ENCODE data around the gene MOB3A. TPM values are rescaled to one million over a fixed set of nuclear protein-coding genes. Genes with fewer than 3 reads are reported as not detected.

Gene MOB3A
- polyA plus RNA-seq, 1 donor: 13.4 TPM

DNA sequence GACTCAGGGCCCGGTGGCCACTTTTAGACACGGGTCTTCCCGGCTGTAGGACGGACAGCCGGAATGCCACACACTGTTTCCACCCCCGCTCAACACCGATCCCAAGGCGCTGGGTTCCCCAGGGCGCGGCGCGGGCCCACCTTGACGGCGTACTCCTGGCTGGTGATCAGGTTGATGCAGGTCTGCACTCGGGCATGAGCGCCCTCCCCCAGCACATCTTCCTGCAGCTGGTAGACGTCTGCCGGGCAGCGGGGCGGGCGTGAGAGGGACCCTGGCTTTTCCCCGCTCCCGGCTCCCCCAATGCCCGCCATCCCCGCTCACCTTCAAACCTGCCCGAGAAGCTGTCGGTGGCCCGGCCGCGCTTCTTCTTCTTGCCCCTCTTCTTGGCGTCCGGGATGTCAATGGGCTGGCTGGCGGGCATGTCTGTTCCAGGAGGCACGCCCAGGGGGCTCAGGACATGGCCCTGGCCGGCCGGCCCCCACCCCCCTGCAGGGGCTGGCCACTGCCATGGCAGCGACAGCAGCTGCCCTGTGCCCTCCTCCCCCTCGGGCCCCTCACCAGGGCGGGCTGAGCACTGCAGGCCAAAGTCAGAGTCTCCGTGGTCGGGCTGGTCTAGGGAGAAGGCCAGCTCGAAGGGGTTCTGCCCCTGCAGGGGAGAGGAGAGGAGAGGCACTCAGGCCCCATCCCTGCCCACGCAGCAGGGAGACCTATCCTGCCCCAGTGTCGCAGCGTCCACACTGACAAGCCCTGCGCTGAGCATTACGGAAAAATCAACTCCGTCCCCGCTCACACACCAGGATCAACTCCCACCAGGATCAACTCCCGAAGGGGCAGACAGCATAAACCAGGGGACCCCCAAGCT, 49.8 kb downstream of the MOB3A start:
- DNase-seq (ENCODE audit: low read depth): no peak

DNA sequence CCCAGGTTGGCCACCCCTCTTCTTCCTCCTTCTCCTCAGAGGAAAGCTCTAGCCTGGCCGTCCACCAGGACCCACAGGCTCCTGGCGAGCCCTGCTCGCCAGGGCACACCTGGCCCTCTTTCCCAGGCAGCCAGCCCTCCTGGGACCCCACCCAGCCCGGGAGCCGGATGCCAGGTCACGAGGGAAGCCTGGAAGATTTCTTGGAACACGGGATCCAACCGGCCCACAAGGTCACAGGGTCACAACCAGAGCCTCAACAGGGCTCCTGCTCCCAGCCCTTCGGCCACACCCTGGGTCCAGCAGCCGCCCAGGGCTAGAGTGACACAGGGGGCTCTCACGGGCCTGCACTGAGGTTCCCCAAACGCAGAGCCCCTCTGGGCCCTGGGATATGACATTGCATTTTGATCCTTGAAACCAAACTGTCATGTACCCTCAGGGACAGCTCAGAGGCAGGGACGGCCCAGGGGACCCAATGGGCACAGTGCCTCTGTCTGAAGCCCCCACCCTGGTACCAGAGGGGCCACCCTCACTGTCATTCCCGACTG, 50.6 kb downstream of the MOB3A start:
- DNase-seq (ENCODE audit: low read depth): no peak

DNA sequence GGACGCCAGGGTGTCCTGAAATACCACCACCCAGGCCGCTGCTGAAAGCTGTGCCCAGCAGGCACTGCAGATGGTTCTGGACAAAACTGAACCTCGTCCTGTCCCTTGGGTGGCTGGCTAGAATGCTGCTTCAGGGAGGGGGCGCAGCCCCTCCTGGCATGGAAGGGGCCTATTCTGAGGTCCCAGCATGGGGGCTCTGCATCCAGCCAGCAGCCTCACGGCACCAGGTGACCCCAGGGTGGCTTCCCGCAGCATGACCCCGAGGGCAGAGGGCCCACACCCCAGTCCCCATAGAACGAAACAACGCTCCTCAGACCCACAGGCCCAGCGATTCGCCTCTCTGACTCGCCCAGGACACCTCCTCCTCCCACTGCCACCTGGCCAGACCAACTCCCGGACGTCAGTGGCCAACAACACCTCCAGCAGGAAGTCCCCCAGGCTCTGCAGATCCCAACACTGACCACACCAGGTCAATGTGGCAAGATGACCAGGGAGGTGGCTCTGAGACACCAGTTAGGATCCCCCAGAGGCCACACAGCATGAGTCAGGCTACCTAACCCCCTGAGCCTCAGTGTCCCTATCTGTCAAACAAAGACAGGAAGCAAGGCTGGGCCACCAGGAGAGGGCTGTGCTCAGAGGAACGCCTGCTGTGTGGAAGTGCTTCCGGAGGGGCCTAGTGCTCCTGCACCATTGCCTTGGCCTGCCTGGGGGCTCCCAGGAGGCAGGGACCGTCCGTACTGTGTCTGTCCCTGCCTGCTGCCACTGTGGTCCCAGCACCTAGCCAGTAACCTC, 51.2 kb downstream of the MOB3A start:
- no peak for DNase-seq (ENCODE audit: low read depth)

DNA sequence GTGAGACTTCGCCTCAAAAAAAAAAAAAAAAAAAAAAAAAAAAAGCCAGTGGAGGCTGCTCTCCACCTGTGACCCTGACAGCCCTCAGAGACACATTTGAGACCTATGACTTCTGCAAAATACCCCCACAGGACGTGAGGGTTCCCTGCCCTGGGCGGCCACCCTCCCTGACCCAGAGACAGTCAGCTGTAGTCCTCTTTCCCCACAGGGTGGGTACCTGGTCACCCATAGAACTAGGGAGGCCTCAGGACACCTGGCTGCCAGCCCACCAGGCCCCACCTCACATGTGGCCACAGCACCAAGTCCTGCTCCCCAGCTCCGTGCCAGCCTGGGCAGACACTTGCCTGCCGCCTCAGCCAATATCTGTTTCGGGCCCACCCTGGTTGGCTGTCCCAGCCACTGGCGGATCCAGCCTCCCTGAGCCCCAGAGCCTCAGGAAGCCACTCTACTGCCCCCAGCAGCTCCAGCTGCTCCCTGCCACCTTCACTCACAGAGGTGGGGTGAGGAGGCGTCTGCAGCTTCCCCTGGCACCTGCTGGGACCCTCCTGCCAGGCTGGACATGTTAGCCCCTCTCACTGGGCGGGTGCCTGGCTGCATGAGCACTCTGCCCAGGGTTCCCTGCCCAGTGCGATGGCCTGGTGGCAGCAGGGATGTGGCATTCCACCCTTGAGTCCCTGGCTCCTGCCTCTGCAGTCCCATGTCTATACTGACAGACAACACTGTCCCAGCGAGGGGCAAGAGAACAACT, 52.0 kb downstream of the MOB3A start:
- no peak for DNase-seq (ENCODE audit: low read depth)

DNA sequence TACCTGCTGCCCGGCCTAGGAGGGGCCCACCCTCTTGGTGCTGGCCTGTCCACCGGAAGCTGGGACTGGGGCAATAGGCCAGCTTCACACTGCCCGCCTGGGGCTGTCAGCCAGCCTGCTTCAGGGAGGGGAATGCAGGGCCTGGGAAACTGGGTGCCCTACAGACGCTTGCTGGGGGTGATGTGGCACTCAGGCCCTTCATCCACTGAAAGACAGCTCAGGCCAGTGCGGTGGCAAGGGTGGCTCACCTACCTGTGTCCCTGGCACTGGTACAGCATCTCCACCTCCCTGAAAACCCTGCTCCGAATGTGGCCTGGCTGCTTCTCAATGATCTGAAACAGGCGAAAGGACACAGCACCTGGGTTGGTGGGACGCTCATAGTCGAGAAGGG, 52.9 kb downstream of the MOB3A start:
- DNase-seq (ENCODE audit: low read depth): no peak

DNA sequence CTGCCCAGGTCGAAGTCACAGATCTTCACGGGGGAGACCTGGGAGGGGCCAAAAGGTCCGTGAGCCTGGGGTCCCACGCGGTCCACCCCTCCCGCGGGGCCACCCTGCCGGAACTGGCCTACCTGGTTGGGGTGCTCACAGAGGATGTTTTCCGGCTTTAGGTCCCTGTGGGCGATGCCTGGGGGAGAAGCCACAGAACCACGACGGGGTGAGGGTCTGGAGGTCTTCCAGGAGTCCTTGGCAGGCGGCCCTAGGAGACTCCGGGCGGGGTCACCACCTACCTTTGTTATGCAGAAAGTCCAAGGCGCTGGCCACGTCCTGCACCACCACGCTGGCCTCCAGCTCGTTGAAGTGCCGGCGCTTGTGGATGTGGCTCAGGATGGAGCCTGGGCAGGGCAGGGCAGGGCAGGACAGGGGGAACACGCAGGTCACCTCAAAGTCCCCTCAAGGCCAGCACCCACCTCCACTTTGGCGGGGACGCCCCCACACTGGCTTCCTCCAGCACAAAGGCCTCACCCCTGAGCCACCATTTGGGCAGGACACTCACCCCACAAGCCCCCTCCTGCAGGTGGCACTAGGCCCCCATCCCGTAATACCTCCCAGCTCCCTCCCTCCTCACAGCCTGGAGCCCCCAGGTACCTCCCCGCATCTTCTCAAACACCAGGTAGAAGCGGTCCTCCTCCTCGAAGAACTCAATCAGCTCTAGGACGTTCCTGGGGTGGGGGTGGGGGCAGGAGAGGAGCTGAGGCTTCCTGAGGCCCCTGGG, 53.5 kb downstream of the MOB3A start:
- no peak for DNase-seq (ENCODE audit: low read depth)

DNA sequence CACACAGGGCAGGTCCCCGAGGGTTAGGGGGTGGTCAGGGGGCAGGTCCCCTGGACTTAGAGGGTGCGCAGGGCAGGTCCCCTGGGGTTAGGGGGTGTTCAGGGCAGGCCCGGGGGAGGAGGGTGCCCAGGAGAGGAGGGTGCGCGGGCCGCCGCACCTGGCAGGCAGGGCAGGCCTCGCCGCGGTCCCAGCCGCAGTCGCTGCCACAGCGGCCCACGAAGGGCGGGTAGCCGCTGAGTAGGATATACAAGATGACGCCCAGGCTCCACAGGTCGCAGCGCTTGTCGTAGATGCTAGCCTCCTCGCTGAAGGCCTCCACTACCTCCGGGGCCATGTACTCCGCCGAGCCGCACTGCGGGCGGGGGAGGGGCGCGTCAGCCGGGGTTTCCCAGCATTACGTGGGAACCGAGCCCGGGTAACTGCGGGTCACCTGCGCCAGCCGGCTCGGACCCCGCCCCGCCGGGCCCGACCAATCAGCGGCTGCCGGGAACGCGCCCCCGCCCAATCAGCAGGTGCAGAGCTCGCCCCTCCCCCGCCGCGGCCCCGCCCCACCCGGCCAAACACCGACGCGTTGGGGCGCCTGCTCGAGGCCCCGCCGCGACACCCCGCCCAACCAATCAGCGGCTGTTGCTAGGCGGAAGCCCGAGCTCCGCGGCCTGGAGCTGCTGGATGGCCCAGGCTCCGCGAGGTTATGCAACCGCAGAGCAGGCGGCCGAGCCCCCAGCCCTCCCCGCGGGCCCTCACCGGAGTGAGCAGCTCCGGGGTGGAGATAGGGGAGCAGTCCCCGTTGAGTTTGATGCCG, 54.2 kb downstream of the MOB3A start:
- DNase-seq (ENCODE audit: low read depth): no peak

DNA sequence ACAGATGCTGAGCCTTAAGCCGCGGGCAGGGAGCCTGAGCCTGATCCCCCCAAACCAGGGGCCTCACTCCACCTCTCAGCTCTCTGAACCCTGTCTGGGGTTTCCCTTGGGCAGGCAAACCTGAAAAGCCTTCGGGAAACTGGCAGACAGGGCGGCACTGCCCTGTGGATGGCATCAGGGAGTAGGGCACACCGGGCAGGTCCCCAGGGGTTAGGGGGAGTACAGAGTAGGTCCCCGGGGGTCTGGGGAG, 54.8 kb downstream of the MOB3A start:
- no peak for DNase-seq (ENCODE audit: low read depth)

DNA sequence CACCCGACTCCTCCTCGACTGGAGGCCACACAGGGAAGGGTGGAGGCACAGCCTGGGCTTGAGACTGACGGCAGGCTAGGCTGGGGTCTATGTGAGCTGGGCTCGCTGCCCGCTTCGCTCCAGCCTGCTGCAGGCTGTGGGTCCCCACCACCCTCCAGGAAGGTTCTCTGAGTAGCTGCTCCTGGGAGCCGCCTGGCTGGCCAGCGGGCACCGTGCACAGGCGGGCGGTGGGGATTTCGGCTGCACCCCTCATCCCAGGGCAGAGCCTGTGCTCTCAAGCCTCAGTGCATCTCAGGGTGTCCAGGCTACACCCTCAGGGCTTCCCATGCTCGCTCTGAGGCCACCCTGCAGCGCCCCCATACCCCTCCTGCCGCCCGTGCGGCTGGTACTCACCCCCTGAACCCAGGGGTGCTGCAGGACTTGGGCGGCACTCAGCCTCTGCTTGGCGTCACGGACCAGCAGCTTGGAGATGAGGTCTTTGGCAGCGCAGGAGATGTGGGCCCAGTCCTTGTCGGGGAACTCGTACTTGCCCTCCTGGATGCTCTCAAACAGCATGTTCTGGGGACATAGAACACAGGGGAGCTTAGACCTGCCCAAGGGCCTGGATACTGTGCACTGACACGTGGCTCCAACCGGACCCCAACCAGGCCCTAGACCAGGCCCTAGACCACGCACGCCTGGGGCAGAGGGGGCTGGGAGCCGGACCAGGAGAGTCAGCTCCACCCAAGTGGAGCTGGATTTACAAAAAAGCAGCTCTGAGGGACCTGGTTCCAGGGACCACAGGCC, 55.3 kb downstream of the MOB3A start:
- no peak for DNase-seq (ENCODE audit: low read depth)

DNA sequence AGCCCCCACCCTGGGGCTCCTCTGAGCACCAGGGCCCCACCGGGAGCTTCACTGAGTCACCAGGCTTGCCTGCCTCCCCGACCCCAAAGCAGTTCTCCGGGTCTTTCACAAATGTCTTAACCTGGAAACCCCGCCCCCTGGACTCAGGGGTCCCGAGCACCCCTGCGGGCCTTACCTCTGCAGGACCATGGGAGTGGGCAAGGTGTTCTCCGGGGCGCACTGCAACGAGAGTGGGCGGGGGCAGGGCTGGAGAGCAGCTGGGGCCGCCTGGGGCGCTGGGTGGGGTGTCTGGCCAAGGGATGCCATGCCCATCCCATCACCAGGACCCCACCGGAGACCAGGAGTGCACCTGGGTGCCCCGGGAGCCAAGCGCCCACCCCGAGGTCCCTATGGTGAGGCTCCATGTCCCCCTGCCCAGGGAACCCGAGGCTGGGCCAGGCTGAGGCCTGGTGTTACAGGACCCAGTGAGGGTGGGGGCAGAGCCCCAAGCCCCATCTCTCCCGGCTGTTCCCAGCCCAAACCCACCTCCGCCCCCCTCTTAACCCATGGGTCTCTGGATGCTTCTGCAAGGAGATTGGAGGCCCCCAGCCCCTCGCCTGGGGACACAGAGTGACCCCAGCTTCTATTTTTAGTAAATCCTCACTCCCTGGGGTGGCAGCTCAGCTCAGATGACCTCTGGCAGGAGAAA, 56.0 kb downstream of the MOB3A start:
- no peak for DNase-seq (ENCODE audit: low read depth)

DNA sequence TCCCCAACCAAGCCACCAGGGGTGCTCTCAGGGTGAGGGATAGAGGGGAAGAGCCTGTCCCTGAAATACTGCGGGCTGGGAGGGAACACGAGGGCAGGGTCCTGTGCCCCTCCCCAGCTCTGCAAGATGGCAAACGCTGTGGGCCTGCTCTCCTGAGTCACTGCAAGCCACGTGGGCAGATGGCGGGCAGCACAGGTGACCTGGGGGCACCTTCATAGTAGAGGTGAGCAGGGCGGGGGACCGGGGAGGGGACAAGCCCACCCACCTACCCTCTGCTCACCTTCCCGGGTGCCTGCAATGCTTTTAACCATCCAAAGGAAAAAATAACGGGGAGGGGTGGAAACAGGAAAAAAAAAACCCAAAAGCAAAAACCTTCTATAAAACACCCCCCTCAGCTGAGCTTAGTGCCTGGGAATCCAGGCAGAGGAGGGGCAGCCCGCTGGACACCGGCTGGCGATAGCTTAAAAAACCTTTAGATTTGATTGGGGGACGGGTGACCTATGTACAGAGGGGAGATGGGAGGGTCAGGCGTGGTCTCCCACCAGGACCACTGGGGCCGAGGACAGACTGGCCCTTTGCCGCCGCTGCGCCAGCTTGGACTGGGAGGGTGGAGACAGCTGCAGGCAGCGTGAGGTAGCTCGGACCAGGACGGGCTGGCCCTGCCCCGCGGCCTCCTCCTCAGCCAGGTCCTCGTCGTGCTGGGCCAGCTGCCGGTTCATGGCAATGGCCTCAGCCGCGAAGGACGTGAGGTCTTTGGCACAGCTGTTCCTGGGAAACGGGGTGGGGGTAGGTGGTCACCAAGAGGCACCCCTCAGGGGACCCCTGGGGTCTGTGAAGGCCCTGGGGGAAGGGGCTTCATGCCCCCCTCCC, 56.8 kb downstream of the MOB3A start:
- DNase-seq (ENCODE audit: low read depth): no peak

DNA sequence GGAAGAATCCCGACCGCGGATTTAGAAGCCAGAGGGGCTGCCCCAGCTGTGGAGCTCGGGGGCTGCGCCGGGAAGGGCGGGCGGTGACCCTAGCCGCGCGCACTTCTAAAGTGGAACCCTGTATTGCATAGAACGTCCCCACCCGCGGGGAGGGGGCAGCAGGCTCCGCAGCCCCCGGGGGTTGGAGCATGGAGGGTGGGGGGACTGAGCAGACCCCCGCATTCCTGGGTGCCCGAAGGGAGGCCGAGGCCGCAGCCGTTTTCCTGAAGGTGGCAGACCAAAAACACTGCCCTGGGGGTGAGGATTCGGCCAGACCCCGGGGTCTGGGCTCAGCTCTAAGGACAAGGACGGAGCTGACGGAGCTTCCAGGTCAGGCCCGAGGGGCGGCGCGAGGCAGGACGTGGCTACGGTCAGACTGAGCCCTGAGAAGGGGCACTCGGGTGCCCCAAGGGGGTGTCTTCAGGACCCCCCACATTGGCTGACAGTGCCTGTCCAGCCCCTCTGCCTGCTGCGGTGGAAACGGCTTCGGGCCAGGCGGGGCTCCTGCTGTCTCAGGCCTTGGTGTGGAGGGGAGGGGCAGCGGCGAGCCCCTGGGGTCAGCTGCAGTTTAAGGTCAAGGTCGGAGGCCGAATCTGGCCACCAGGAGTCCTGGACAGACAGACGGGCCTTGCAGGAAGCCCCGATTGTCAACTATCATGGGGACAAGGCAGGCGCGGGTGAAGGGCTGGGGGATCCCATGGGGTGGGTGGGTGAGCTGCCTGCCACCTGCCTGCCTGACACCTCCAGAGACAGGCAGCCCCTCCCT, 57.6 kb downstream of the MOB3A start:
- DNase-seq (ENCODE audit: low read depth): no peak

DNA sequence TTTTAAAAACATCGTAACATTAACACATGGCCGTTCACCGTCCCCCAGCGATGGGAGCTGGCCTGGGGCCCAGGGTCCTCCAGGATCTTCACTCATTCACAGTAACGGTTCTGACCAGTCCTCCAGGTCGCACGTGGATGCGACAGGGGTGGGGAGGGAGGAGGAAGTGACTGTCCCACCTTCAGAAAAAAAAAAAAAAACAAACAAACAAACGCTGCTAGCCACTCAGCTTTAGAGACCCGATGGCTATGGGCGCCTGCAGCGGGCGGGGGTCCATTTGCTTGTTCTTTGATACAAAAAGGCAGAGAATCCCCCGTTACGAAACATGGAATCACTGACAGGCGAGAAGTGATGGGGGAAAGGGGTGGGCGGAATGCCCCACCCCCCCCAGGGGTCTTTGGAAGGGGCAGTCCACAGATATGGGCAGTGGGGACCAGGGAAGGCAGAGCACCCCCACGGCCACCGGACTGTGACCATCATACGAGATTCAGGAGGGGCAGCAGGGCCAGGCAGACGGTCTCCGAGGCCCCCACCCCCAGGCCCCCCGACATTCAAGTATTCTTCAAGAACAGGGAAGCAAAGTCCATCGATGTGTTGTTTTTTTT, 58.4 kb downstream of the MOB3A start:
- DNase-seq (ENCODE audit: low read depth): no peak

DNA sequence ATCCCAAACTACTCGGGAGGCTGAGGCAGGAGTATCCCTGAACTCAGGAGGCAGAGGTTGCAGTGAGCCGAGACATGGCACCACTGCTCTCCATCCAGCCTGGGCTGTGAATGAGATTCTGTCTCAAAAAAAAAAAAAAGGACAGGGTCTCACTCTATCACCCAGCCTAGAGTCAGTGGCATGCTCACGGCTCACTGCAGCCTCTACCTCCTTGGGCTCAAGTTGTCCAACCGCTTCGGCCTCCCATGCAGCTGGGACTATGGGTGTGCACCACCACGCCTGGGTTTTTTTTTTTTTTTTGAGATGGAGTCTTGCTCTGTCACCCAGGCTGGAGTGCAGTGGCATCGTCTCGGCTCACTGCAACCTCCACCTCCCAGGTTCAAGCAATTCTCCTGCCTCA, 59.7 kb downstream of the MOB3A start:
- DNase-seq (ENCODE audit: low read depth): no peak

DNA sequence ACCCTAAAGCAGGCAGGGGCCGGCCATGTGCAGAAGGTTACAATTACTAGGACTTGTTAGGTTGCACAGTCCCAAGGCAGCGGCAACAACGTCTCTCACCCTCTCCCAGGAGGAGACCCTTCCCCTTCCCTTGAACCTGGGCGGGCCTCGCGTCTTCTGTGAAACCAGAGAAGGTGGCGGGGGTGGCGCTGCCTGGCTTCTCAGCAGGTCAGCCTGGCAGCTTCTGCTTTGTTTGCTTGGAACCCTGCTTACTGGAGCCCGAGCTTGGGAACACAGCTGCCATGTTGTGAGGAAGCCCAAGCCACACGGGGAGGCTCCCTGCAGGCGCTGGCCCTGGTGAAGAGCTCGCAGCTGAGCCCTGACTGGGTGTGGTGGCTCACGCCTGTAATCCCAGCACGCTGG, 60.5 kb downstream of the MOB3A start:
- no peak for DNase-seq (ENCODE audit: low read depth)

DNA sequence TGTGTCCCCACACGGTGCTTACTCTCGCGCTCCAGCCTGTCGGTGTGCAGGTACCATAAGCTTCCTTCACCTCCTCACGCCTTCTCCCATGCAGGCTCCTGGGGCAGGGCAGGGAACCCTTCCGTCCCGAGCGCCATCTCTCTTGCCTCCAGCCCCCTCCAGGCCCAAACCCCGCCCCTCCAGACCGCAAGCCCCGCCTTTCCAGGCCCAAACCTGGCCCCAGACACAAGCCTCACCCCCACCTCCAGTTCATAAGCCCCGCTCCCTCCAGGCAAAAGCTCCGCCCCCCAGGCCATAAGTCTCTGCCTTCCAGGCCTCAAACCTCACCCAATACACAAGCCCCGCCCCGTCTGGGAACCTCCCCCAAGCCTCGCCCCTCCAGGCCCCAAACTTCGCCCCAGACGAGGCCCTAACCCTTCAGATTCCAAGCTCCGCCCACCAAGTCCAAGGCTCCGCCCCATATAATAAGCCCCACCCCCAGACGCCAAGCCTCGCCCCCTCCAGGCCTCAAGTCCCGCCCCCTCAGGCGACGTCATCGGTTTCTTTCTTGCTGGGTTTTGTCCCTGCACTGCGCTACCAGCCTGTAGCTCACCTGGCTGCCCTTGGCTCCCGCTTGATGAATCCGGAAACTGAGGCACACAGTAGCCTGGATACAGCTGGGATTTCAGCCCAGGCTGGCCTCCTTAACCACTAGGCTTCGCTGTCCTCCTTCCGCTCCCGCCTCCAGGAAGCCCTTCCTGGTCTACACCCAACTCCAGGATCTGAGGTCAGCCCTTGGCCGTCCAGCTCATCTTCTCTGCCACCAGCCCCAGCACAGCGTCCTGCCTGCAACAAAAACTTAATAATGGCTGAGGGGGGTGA, 61.2 kb downstream of the MOB3A start:
- no peak for DNase-seq (ENCODE audit: low read depth)
